Astrocyte (in vitro differentiated cells and primary cell): ENCODE results near the gene ACADS. TPM values are rescaled to one million over a fixed set of nuclear protein-coding genes. Genes with fewer than 3 reads are reported as not detected.
A peak's percentile ranks its signal among the peaks of the same experiment; 100 is the strongest.

Experiments used
- DNase-seq: peaks from one replicate; pipeline ENCODE4 v3.0.0-alpha.2; 2010; ENCODE audit warnings: low read depth
- FAIRE-seq: peaks from 2 replicates; lab custom pipeline; 2011; peaks lifted over from hg19 to GRCh38; lab: Jason Lieb, UNC
- H2AFZ ChIP-seq: 2 replicates; pipeline ENCODE4 v1.6.0; 2012; ENCODE audit warnings: low read depth, low read length, inconsistent platforms
- H3K27ac ChIP-seq: 2 replicates; pipeline ENCODE4 v1.5.1; 2011; ENCODE audit warnings: low read depth, low read length, inconsistent platforms
- H3K27me3 ChIP-seq: 2 replicates; pipeline ENCODE4 v1.6.0; 2011; ENCODE audit warnings: low read length, inconsistent platforms; ENCODE audit not compliant: insufficient read depth
- H3K36me3 ChIP-seq: 2 replicates; pipeline ENCODE4 v1.5.1; 2011; ENCODE audit warnings: low read length, inconsistent platforms; ENCODE audit not compliant: insufficient read depth
- H3K4me1 ChIP-seq: 2 replicates; pipeline ENCODE4 v1.5.1; 2011; ENCODE audit warnings: low read length, inconsistent platforms; ENCODE audit not compliant: insufficient read depth
- H3K4me2 ChIP-seq: 2 replicates; pipeline ENCODE4 v1.6.0; 2012; ENCODE audit warnings: low read length, inconsistent platforms
- H3K4me3 ChIP-seq: 2 replicates; pipeline ENCODE4 v1.5.1; 2011; ENCODE audit warnings: low read depth, mild to moderate bottlenecking, low read length, inconsistent platforms; ENCODE audit not compliant: insufficient read depth
- H3K79me2 ChIP-seq: 2 replicates; pipeline ENCODE4 v1.6.0; 2012; ENCODE audit warnings: mild to moderate bottlenecking, low read length, inconsistent platforms; ENCODE audit not compliant: insufficient read depth
- H3K9ac ChIP-seq: 2 replicates; pipeline ENCODE4 v1.6.0; 2012; ENCODE audit warnings: mild to moderate bottlenecking, low read length, inconsistent platforms
- H3K9me3 ChIP-seq: 2 replicates; pipeline ENCODE4 v1.5.1; 2012; ENCODE audit warnings: low read depth, mild to moderate bottlenecking, low read length, inconsistent platforms; ENCODE audit not compliant: insufficient read depth
- H4K20me1 ChIP-seq: 2 replicates; pipeline ENCODE4 v1.6.0; 2012; ENCODE audit warnings: low read length, inconsistent platforms; ENCODE audit not compliant: insufficient read depth
- H3K27ac Mint-ChIP-seq: one replicate; pipeline ENCODE4 v1.8.0; 2021; ENCODE audit warnings: mild to moderate bottlenecking, mixed read lengths; ENCODE audit not compliant: unreplicated experiment
- H3K27me3 Mint-ChIP-seq: one replicate; pipeline ENCODE4 v1.8.0; 2021; ENCODE audit warnings: low read depth, mixed read lengths; ENCODE audit not compliant: unreplicated experiment
- H3K36me3 Mint-ChIP-seq: one replicate; pipeline ENCODE4 v1.8.0; 2021; ENCODE audit warnings: low read depth, mixed read lengths; ENCODE audit not compliant: unreplicated experiment
- H3K4me1 Mint-ChIP-seq: one replicate; pipeline ENCODE4 v1.8.0; 2021; ENCODE audit warnings: low read depth, mixed read lengths; ENCODE audit not compliant: unreplicated experiment
- H3K4me3 Mint-ChIP-seq: one replicate; pipeline ENCODE4 v1.8.0; 2021; ENCODE audit warnings: mild to moderate bottlenecking, moderate library complexity, mixed read lengths; ENCODE audit not compliant: unreplicated experiment
- H3K9me3 Mint-ChIP-seq: one replicate; pipeline ENCODE4 v1.8.0; 2021; ENCODE audit warnings: mild to moderate bottlenecking, mixed read lengths; ENCODE audit not compliant: unreplicated experiment
- CTCF ChIP-seq: IDR thresholded peaks from 2 replicates; pipeline ENCODE4 v1.5.1; 2011; ENCODE audit warnings: low read depth, mild to moderate bottlenecking, inconsistent platforms, low read length, moderate library complexity; ENCODE audit not compliant: insufficient read depth
- EZH2 ChIP-seq: IDR thresholded peaks from 2 replicates; pipeline ENCODE4 v1.6.1; 2012; ENCODE audit warnings: mild to moderate bottlenecking, low read length, inconsistent platforms; ENCODE audit not compliant: insufficient read depth
- total RNA-seq: library from RNA; stranded (reverse); gene quantifications from 2 replicates; pipeline ENCODE4 v1.2.1, GENCODE V29; 2021

Gene ACADS
- total RNA-seq, 1 donor from 2014 or later = 2.8 TPM

GRCh38 chr12:120710805-120711296, 14.8 kb upstream of the ACADS start:
- H3K9ac ChIP-seq = peak overlapping the region; percentile 90
- H4K20me1 ChIP-seq = peaks cover 37% of the 10 kb centered on the region
- peaks cover 10% of the 10 kb centered on the region for H3K4me1 ChIP-seq
- H3K27ac ChIP-seq = peak overlapping the region; percentile 78
- H3K4me1 Mint-ChIP-seq = peaks cover 5% of the 10 kb centered on the region
- peak overlapping the region; percentile 86 for H3K4me2 ChIP-seq
- FAIRE-seq (no peak), DNase-seq (no peak)
- peaks cover 29% of the 10 kb centered on the region for H3K79me2 ChIP-seq
- H3K9me3 ChIP-seq = no peaks in the 10 kb centered on the region
- no peaks in the 10 kb centered on the region for H3K9me3 Mint-ChIP-seq
- peaks cover 11% of the 10 kb centered on the region for H3K36me3 ChIP-seq
- H3K4me3 ChIP-seq = peak overlapping the region; percentile 73
- peak overlapping the region; percentile 91 for H3K4me3 Mint-ChIP-seq
- peak overlapping the region; percentile 79 for H2AFZ ChIP-seq
- H3K27me3 ChIP-seq = no peaks in the 10 kb centered on the region
- no peaks in the 10 kb centered on the region for H3K27me3 Mint-ChIP-seq
- TF ChIP-seq EZH2 (no peak), CTCF (no peak)
- H3K27ac Mint-ChIP-seq = peak overlapping the region; percentile 83
- peaks cover 7% of the 10 kb centered on the region for H3K36me3 Mint-ChIP-seq

GRCh38 chr12:120711411-120711810, 14.2 kb upstream of the ACADS start:
- H3K27me3 ChIP-seq = no peaks in the 10 kb centered on the region
- peak overlapping the region; percentile 79 for H2AFZ ChIP-seq
- peak overlapping the region; percentile 86 for H3K4me2 ChIP-seq
- peak overlapping the region; percentile 83 for H3K27ac Mint-ChIP-seq
- no peak for DNase-seq
- H3K36me3 ChIP-seq = peaks cover 17% of the 10 kb centered on the region
- peak overlapping the region; percentile 73 for H3K4me3 ChIP-seq
- H3K4me1 Mint-ChIP-seq = peaks cover 5% of the 10 kb centered on the region
- no peaks in the 10 kb centered on the region for H3K9me3 Mint-ChIP-seq
- H4K20me1 ChIP-seq = peaks cover 42% of the 10 kb centered on the region
- no peaks in the 10 kb centered on the region for H3K27me3 Mint-ChIP-seq
- H3K4me3 Mint-ChIP-seq = peak overlapping the region; percentile 91
- H3K36me3 Mint-ChIP-seq = peaks cover 8% of the 10 kb centered on the region
- TF ChIP-seq EZH2 (no peak), CTCF (no peak)
- FAIRE-seq = no peak
- H3K4me1 ChIP-seq = peaks cover 10% of the 10 kb centered on the region
- H3K9me3 ChIP-seq = no peaks in the 10 kb centered on the region
- peaks cover 29% of the 10 kb centered on the region for H3K79me2 ChIP-seq
- peak overlapping the region; percentile 90 for H3K9ac ChIP-seq
- H3K27ac ChIP-seq = no peak overlapping the region

GRCh38 chr12:120712610-120713009, 13.0 kb upstream of the ACADS start:
- no peak for DNase-seq
- H3K4me2 ChIP-seq = no peak overlapping the region
- H3K27me3 ChIP-seq = no peaks in the 10 kb centered on the region
- peaks cover 44% of the 10 kb centered on the region for H4K20me1 ChIP-seq
- peaks cover 10% of the 10 kb centered on the region for H3K4me1 ChIP-seq
- no peak for TF ChIP-seq EZH2
- no peak for TF ChIP-seq CTCF
- no peak overlapping the region for H3K9ac ChIP-seq
- peaks cover 5% of the 10 kb centered on the region for H3K4me1 Mint-ChIP-seq
- H3K9me3 Mint-ChIP-seq = no peaks in the 10 kb centered on the region
- peaks cover 29% of the 10 kb centered on the region for H3K79me2 ChIP-seq
- H3K27ac Mint-ChIP-seq = no peak overlapping the region
- H3K9me3 ChIP-seq = no peaks in the 10 kb centered on the region
- peaks cover 17% of the 10 kb centered on the region for H3K36me3 Mint-ChIP-seq
- peaks cover 26% of the 10 kb centered on the region for H3K36me3 ChIP-seq
- no peak overlapping the region for H3K4me3 Mint-ChIP-seq
- no peak overlapping the region for H2AFZ ChIP-seq
- FAIRE-seq = no peak
- H3K4me3 ChIP-seq = no peak overlapping the region
- no peak overlapping the region for H3K27ac ChIP-seq
- H3K27me3 Mint-ChIP-seq = no peaks in the 10 kb centered on the region
